ENCODE measurements around the gene TMEM95.

DNA sequence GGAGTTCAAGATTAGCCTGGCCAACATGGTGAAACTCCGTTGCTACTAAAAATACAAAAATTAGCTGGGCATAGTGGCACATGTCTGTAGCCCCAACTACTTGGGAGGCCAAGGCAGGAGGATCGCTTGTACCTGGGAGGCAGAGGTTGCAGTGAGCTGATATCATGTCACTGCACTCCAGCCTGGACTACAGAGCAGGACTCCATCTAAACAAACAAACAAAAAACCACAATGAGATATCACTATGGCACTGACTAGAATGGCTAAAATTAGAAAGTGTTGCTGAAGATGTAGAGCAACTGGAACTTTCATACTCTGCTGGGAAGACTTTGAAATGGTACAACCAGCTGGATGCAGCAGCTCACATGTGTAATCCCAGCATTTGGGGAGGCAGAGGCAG, 19.4 kb downstream of the TMEM95 start:
- TF ChIP-seq TAF1 (IDR thresholded peaks at IDR 0.05; ENCODE audit: low read depth) (no peak), TEAD4 (IDR thresholded peaks at IDR 0.05) (no peak), YY1 (IDR thresholded peaks at IDR 0.05; ENCODE audit: low read depth) (no peak), CREB1 (IDR thresholded peaks at IDR 0.05; ENCODE audit: low read depth) (no peak), EP300 (IDR thresholded peaks at IDR 0.05; ENCODE audit: borderline replicate concordance) (no peak), TCF12 (IDR thresholded peaks at IDR 0.05; ENCODE audit: low read depth) (no peak), FOXM1 (IDR thresholded peaks at IDR 0.05; ENCODE audit: borderline replicate concordance, low read depth) (no peak), EGR1 (IDR thresholded peaks at IDR 0.05) (no peak), RAD21 (IDR thresholded peaks at IDR 0.05; ENCODE audit: low read depth) (no peak)
- TF ChIP-seq, protein P1, sequence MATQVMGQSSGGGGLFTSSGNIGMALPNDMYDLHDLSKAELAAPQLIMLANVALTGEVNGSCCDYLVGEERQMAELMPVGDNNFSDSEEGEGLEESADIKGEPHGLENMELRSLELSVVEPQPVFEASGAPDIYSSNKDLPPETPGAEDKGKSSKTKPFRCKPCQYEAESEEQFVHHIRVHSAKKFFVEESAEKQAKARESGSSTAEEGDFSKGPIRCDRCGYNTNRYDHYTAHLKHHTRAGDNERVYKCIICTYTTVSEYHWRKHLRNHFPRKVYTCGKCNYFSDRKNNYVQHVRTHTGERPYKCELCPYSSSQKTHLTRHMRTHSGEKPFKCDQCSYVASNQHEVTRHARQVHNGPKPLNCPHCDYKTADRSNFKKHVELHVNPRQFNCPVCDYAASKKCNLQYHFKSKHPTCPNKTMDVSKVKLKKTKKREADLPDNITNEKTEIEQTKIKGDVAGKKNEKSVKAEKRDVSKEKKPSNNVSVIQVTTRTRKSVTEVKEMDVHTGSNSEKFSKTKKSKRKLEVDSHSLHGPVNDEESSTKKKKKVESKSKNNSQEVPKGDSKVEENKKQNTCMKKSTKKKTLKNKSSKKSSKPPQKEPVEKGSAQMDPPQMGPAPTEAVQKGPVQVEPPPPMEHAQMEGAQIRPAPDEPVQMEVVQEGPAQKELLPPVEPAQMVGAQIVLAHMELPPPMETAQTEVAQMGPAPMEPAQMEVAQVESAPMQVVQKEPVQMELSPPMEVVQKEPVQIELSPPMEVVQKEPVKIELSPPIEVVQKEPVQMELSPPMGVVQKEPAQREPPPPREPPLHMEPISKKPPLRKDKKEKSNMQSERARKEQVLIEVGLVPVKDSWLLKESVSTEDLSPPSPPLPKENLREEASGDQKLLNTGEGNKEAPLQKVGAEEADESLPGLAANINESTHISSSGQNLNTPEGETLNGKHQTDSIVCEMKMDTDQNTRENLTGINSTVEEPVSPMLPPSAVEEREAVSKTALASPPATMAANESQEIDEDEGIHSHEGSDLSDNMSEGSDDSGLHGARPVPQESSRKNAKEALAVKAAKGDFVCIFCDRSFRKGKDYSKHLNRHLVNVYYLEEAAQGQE (IDR thresholded peaks at IDR 0.05; ENCODE audit: low read depth) = no peak
- TF ChIP-seq, protein P2, sequence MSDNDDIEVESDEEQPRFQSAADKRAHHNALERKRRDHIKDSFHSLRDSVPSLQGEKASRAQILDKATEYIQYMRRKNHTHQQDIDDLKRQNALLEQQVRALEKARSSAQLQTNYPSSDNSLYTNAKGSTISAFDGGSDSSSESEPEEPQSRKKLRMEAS (IDR thresholded peaks at IDR 0.05) = no peak
- TF ChIP-seq, protein P3, sequence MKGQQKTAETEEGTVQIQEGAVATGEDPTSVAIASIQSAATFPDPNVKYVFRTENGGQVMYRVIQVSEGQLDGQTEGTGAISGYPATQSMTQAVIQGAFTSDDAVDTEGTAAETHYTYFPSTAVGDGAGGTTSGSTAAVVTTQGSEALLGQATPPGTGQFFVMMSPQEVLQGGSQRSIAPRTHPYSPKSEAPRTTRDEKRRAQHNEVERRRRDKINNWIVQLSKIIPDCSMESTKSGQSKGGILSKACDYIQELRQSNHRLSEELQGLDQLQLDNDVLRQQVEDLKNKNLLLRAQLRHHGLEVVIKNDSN (IDR thresholded peaks at IDR 0.05) = no peak
